HG03159 (cell line): ENCODE measurements around the gene MTG2.

Experiments used
- ATAC-seq: cut with Tn5 transposase; IDR thresholded peaks from one replicate; pipeline ENCODE4 v1.9.1; 2021; ENCODE audit warnings: mild to moderate bottlenecking, moderate library complexity; ENCODE audit not compliant: unreplicated experiment

The MTG2 gene

DNA sequence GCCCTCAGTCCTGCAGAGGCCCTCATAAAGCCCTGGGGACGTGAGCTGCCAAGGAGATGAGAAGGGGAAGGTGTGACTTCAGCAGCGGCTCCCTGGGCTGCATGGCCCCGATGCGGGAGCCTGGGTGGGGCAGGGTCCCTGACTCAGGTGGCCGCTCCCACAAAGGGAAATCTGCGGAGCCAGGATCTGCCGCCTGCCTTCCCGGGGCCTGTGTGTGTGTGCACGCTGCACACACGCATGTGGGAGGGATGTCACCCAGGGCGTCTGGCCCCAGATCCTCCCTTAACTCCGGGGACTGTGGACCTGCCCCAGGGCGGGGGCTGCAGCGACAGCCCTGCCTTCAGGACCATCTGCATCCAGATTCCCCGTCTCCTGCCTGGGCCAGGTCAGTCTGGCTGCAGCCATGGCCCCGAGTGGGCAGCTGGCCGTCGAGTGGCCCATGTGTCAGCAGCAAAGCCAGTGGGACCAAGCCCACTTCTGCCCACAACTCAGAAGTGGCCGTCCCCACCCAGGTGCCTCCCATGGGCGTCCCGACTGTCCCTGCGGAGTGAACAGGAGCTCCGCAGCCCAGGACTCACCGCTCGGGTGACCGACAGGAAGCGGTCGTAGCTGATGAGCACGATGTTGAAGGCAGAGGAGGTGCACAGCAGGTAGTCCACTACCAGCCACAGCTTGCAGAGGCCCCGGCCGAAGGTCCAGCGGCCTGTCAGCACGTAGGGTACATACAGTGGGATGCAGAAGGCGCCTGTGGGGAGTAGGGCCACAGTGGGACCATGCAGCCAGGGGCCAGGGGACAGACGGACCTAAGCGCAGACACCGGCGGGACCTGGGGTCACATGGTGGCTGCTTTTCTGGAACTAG is 35.3 kb downstream of the MTG2 start:
- ATAC-seq: no peak

DNA sequence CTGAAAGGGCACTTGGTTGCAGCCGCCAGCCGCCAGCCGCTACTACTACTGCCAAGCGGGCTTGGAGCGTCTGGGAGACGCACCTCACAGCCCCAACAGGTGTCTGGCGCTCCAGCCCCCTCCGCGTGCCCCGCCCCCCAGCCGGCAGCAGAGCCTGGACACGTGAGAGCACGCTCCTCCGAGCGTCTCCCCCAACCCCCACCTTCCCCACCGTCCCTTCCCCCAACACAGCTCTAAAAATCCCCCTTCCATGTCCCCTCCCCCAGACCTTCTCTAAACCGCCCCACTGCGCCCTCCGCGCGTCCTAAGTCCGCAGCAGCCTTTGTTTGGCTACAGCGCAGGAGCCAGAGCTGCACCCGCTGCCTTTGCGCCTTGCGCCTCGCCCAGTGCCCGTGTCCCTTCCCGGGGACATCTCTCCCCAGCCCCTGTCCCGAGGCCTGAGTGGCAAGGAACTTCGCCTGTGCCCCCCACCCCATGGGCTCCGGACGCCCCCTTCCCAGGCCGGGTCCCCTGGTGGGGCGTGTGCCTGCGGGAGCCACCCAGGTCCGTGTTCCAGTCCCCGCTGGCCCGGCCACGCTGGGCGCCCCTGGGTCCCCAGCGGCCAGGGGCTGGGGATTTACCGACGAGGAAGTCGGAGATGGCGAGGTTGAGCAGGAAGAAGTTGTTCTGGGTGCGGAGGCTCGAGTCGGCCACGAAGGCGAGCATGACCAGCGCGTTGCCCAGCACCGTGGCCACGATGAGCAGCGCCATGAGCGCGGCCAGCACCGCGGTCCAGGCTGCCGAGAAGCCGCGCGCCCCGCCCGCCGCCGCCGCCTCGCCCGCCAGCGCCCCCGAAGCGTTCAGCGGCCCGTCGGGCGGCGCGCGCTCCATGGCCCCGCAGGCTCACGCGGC is 36.5 kb downstream of the MTG2 start:
- no peak for ATAC-seq

DNA sequence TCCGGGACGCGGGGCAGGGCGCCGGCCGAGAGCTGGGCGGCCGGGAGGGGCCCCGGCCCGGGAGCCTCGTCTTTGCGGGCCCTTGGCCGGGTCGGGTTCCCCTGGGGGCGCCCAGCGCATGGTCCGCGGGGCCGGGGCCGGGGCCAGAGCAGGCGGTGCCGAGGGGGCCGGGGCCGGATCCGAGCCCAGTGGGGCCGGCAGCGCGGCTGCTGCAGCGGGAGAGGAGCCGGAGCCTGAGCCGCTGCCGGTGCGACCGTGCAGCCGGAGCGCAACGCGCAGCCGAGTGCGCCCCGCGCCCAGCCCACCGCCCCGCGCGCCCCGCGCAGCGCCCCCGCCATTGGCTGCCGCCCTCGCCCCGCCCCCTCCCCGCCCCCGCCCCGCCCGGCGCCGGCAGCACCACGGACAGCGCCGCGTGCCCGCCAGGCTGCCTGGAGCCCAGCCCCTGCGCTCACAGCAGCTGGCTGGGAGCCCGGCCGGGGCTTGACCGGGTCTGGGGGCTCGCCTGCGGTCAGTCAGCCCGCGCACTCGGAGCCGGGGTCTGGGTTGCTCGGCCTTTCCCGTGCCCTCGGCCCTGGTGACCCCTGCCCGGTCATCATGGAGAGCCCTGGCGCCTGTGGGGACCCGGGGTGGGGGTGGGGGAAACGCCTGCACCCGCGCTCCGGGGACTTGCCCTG is 37.3 kb downstream of the MTG2 start, which contains the start of gene HRH3:
HRH3 (minus strand) TSS at position 287 of the 674 bp plus-strand sequence. CDS start 308 bp downstream, outside the sequence.
- no peak for ATAC-seq

DNA sequence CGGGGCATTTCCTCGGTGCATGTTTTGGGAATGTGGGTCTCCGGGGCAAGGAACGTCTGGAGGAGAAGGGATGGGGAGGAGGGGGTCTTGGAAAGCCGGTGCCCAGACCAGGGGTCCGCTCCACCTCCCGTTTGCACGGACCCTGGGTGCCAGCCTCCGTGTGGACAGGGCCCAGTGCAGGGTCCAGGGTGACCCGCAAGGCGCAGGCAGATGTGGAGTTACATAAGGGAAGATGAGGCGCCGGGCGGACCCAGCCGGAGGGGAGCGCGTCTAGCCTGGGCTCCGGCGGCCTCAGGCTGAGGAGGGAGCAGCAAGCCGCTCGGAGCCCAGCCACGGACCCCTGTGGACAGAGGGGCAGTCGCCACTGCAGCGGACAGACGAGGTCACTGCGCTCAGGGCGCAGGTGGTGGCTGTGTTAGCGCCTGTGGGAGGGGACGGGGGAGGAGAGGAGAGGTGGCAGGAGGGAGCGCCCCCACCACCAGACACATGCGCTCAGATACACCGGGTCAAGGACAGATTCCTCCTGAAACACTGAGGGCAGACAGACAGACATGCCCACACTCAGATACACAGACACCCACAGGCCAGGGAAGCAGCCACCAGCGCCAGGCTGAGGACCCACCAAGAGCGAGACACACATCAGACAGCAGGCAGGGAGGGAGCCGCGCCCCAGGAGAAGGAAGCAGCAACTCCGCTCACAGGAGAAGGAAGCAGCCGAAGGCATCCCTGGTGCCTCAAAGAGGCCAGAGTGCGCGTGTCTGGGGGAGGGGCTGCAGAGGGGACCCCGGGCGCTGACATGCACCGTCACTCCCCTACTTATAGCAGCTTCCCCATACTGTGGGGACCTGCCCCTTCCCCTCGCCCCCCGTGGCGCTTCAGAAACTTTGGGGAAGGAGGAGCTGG is 38.1 kb downstream of the MTG2 start:
- no peak for ATAC-seq

DNA sequence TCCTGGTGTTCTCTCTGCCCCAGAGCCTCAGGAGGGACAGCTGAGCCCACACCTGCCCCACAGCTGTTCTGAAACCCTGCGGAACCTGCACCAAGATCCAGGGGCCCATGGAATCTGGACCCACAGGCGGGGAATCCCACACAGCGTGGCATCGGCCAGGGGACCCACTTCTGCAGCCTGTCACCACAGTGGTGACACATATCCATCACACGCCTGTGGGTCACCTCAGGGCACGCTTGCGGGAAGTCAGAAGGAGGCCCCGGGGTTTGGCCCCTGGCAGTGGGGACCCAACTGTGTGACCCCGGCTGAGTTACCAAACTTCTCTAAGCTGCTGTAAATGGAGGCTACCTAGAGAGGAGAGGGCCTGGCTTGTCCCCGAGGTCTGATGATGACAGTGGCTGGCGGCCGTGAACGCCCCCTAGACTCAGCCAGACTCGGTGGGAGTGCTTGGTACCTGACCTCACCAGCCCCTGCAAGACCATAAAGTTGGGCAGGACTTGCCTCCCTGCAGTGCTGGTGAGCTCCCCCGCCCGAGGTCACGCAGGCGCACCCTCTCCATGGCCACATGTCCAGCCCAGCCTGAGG is 39.5 kb downstream of the MTG2 start:
- no peak for ATAC-seq

DNA sequence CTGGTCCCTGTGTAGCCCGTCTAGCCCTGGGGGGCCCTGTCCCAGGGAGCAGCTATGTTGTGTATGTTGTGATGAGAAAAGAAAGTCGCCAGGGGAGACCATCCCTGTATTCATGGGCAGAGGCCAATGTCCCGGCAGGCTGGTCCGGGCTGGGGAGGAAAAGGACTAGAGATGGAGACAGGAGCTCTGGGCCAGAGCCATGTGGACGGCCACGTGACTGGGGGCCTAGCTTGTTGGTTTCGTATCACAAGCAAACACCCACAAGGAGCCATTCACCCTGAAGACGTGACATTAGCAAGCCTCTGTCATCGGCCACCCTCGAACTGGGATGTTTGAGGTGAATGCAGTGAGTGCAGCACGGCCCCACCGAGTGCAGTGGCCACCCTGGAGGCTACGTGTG is 40.1 kb downstream of the MTG2 start:
- ATAC-seq: no peak

DNA sequence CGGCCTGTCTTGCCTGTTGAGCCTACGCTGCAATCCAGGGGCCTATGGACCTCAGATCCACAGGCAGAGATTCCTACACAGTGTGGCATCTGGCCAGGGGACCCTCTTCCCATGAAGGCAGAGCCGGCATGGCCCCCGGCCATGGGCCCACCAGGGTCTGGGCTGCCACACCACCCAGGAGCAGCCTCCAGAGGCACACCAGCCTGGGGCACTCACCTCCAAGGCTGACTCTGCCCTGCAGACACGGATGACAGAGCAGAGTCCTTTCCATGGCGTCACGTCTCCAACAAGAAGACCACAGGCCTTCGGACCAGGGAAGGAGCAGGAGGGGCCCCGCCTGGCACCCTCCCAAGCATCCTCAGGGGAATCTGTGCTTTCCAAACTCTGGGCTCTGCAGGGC is 40.7 kb downstream of the MTG2 start:
- ATAC-seq: no peak

DNA sequence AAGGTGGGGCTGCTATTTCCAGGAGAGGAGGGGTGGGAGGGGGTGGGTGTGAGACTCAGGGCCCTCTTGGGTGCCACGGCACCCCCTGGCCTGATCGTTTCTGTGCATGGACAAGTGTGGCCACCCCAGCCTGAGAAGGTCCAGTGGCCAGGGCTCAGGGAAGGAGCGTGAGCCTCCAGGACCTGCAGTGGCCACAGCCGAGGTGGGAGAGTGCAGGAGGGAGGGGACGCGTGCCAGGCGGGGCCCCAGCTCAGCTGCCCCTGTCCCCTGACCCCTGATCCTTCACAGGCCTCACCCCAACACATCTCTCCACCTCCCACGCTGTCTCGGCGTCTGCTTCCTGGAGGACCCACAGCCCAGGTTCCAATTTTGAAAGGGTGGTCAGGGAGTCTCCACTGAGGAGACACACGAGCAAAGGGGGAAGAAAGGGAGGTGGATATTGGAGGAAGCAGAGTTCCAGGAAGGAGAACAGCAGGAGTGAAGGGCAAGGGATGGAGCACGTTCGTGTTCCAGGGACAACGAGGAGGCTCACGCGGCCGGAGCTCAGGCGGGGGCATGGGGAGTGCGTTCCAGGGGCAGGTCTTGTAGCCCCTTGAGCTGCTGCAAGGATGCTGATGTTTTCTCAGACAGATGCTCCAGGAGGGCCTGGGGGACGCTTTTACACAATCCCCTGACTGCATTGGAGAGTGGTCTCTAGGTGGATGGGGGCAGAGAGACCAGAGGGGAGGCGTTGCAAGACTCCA is 41.5 kb downstream of the MTG2 start:
- no peak for ATAC-seq

DNA sequence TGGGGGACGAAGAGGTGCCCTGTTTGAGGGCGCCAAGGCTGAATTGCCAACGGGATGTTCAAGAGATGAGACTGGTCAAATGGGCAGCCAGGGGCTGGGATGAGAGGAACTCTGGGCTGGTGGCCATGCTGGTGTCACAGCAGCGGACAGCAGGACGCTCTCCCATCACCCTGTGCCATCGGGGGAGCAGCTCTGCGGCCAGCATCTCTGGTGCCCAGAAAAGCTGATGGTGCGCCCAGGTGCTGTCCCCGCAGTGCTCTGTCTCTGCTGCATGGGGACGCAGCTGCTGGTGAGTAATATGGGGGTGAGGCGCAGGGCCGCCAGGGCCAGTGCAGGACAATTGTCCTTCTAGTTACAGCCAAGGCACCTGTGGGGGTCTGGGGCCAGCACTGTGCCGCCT is 42.2 kb downstream of the MTG2 start:
- no peak for ATAC-seq

DNA sequence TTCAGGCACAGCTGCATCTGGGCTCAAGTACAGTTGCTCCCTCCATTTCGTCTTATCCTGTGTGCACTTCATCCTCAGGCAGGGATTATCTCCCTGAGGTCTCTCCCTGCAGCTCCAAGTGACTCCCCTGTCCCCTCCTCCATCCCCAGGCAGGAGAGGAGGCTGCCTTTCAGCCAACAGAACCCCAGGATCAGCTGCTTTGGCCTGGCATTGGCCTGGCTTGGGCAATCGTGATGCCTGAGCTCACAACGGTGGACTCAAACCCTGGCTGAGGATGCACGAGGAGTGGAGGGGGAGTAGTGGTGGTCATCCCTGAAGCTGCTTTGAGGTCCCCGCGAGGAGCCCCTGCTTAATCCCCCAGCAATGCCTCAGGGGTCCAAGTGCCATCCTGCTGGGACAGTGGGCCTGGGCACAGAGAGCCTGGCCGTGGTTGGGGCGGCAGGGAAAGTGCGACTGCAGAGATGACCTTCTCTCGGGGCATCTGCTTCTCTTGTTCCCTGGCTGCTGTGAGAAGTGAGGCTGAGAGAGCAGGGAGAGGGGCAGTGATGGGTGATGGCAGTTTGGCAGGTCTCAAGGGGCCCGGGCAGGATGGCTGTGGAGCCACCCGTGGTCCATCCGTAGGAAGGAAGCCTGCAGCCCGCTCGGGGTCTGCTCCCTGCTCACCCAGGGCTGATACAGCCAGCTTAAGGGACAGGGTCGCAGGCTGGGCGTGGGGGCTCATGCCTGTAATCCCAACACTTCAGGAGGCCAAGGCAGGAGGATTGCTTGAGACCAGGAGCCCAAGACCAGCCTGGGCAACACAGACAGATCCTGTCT is 43.2 kb downstream of the MTG2 start:
- ATAC-seq: no peak

DNA sequence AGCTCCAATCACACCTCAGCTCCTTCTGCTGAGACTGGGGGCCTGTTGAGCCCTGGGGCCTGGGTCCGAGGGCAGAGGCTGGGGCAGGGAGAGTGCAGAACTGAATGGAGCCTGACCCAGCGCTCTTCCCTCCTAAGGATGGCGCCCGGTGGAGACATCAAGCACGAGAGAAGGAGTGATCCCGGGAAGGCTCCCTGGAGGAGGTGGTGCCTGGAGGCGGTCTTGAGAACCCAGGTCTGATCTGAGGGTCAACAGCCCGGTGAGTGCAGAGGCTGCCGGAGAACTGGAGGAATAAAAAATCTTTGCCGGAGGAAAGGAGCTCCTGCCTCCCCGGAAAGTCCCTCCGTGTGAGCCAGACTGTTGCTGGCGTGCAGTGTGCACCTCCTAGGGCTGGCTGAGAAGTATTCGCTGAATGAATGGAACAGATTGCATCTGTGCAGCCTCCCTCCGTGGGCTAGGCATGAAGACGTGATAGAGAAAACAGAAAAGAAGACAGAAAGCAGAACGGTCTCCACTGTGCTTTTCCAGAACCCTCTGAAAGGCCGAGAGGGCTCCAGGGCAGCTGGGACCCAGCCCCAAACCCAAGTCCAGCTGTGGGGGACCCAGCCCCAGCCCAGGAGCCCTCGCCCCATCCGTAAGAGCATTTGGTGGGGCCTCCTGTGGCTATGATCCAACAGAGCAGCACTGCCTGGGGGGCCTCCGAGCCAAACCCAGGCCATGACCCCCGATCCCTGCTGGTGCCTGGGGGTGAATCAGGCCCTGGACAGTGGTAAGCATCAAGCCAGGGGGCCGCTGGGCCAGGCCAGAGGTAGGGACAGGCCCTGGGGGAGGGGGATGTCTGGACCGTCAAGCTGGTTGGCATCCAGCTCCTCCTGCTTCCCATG is 44.1 kb downstream of the MTG2 start:
- ATAC-seq: no peak

DNA sequence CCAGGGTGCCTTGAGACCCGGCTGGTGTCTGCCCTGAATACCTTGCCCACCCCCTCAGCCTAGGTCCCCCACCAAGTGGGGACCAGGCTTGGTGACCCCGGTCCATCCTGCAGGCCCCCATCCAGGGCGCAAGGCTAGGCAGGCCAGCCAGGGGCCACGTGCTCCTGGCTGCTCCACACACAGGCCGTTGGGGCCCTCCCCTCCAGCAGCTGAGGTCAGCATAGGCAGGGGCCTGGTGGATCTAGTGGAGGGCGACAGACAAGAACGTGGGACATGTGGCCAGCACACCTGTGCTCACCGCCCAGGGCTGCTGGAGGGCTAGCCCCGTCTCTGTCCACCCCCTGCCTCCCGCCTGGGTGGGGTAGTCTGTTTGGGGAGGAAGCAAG is 44.8 kb downstream of the MTG2 start:
- no peak for ATAC-seq

DNA sequence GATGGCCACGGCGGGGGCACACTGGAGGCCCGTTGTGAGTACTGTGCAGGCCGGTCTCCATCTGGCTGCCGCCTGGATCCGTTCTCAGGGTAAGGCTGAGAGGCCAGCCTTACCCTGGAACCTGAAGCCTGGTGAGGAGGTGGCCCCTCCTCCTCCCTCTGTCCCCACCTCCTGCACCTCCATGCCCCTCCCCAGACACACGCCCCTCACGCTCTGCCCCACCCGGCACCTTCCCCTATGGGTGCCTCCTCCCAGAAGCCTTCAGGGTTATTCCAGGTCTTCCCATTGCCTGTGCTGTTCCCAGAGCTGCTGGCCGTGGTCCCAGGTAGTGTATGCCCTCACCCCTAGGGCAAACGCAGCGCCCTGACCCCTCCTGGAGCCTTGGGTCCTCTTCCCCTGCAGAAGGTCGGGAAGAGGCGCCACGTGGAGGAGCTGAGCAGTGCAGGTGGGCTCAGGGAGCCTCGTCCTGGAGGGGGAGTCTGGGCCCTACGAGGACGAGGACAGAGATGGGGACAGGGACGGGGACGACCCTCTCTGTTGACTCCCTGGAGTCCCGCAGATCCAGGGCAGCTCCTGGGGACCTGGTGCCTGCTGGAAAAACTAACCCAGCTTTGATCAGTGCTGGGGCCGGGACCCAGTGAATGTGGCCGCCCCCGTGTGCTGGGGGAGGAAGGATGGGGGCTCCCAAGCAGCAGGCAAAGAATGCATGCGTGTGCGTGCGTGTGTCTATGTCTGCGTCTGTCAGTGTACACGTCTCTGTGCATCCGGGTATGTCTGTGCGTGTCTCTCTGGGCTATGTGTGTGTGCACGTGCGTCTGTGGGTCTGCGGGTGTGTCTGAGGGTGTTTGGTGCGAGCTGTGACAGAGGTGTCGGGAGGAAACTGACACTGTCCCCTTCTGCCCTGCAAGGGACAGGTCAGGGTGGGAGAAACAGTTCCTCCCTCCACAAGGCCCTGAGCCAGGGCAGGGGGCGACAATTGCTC is 45.4 kb downstream of the MTG2 start:
- ATAC-seq: no peak

DNA sequence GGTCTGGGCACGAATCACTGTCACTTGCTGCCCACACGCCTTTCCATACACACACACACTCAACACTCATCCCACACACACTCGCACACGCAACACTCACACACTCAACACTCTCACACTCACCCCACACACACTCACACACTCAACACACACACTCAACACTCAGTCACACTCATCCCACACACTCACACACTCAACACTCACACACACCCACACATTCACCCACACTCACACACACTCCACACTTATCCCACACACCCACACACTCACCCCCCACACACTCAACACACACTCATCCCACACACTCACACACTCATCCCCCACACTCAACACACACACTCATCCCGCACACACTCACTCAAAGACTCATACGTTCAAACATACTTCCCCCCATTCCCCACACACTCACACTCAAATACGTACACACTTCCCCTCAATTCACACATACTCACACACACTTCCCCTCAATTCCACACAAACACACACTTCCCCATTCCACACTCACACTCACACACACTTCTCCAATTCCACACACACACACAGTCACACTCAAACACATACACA is 46.2 kb downstream of the MTG2 start:
- ATAC-seq: no peak

DNA sequence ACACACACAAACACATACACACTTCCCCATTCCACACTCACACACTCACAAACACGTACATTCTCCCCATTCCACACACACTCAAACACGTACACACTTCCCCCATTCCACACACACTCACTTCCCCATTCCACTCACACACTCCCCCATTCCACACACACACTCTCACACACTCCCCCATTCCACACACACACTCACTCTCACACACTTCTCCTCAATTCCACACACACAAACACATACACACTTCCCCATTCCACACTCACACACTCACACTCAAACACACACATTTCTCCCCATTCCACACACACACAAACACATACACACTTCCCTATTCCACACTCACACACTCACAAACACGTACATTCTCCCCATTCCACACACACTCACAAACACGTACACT is 46.8 kb downstream of the MTG2 start:
- no peak for ATAC-seq

DNA sequence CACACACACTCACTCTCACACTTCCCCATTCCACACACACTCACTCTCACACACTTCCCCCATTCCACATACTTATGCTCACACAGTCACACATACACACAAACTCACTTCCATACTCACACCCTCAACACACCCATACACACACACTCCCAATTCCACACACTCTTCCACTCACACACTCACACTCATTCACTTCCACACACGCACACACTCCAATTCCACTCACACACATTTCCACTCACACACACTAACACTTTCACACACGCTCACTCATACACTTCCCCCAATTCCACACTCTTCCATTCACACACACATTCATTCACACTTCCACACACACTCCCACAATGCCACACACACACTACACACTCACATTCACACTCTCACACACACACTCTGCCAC is 47.4 kb downstream of the MTG2 start:
- no peak for ATAC-seq
